ENCODE data around the gene AKR1C3. TPM values are rescaled to one million over a fixed set of nuclear protein-coding genes. Genes with fewer than 3 reads are reported as not detected.
"Not testable (repeated sequence)": the region's sequence is repeated elsewhere in the genome, so short reads cannot be mapped to it uniquely, and the experiment has no call there.

The AKR1C3 gene
- total RNA-seq, 1 donor from 2014 or later: 0.50 TPM

GRCh38 chr10:5092375-5092774 is 1.8 kb upstream of the AKR1C3 start:
- Mint-ChIP-seq H3K4me1 (ENCODE audit: low read depth) (peaks cover 19% of the 10 kb centered on the region), H3K27me3 (ENCODE audit: low read depth) (peaks cover 15% of the 10 kb centered on the region), H3K9me3 (ENCODE audit: low read depth) (peaks cover 25% of the 10 kb centered on the region), H3K4me3 (ENCODE audit: unreplicated experiment) (no peak overlapping the region), H3K36me3 (ENCODE audit: low read depth) (peaks cover 2% of the 10 kb centered on the region), H3K27ac (ENCODE audit: unreplicated experiment) (no peak overlapping the region)
- TF ChIP-seq, protein P1, sequence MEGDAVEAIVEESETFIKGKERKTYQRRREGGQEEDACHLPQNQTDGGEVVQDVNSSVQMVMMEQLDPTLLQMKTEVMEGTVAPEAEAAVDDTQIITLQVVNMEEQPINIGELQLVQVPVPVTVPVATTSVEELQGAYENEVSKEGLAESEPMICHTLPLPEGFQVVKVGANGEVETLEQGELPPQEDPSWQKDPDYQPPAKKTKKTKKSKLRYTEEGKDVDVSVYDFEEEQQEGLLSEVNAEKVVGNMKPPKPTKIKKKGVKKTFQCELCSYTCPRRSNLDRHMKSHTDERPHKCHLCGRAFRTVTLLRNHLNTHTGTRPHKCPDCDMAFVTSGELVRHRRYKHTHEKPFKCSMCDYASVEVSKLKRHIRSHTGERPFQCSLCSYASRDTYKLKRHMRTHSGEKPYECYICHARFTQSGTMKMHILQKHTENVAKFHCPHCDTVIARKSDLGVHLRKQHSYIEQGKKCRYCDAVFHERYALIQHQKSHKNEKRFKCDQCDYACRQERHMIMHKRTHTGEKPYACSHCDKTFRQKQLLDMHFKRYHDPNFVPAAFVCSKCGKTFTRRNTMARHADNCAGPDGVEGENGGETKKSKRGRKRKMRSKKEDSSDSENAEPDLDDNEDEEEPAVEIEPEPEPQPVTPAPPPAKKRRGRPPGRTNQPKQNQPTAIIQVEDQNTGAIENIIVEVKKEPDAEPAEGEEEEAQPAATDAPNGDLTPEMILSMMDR (IDR thresholded peaks at IDR 0.05): no peak
- DNase-seq (ENCODE audit: low spot score): no peak

DNA sequence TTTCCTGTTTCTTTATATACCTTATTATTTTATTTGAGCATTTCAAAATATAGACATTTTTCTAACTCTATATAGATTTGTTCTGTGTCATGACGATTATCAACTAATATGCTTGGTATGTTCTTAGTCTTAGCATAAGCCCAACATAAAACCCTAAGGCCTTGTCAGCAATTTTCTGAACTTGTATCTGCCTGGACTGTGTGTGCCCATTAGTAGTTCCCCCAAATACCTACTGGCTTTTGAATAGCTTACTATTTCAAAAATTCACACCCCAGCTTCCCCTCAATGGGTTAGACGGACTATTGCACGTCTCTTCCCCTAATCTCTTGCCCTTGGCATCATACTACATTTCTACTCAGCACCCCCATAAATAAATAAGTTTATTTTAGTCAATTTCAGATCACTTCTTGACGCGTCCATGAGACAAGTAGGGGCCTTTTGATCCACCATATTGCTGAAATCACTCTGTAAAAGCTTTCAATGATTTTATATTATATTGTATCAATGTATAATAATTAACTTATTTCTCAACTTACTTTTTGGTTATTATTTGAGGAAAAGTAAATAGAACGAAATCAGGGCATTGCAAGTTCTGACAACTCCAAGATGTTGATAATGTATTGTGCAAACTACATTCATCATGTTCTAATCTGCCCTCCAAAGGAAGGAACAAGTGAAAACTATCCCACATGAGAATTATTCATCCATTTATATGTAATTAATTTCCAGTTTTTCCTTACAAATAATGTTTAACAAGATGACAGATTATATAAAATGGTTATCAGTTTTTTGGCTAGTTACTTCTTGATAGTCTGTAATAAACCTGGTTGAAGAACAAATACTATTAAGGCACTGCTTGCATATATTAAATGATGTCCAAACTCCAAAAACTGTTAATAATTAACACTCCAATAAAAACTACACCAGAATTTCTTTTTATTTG is 1.1 kb upstream of the AKR1C3 start:
- Mint-ChIP-seq H3K36me3 (ENCODE audit: low read depth) (peaks cover under 1% of the 10 kb centered on the region), H3K4me1 (ENCODE audit: low read depth) (peaks cover 19% of the 10 kb centered on the region), H3K4me3 (ENCODE audit: unreplicated experiment) (no peak overlapping the region), H3K27me3 (ENCODE audit: low read depth) (peaks cover 17% of the 10 kb centered on the region), H3K9me3 (ENCODE audit: low read depth) (peaks cover 23% of the 10 kb centered on the region), H3K27ac (ENCODE audit: unreplicated experiment) (no peak overlapping the region)
- DNase-seq (ENCODE audit: low spot score): no peak
- TF ChIP-seq, protein P1 (IDR thresholded peaks at IDR 0.05): no peak

DNA sequence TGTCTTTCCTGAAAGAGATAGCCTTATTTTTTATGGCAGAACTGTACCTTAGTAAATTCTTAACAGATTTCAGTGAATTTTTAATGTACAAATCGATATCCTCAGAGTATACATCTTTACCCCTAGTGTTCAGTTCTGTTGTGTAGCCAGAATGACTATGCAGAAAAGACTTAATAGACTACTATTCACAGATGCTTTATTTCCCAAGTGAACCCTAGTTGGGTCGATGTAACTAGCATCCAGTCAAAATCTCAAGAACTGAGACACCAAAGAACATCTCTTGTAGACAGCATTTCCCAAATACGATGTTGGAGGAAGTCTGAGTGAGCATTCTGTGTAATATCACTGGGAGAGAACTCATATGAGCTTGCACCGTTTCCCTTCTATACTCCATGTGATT is 1.5 kb downstream of the AKR1C3 start:
- no peak for DNase-seq (ENCODE audit: low spot score)
- Mint-ChIP-seq H3K9me3 (ENCODE audit: low read depth) (peaks cover 7% of the 10 kb centered on the region), H3K4me1 (ENCODE audit: low read depth) (peaks cover 9% of the 10 kb centered on the region), H3K27ac (ENCODE audit: unreplicated experiment) (no peak overlapping the region), H3K36me3 (ENCODE audit: low read depth) (peaks cover 3% of the 10 kb centered on the region), H3K27me3 (ENCODE audit: low read depth) (peaks cover 32% of the 10 kb centered on the region), H3K4me3 (ENCODE audit: unreplicated experiment) (no peak overlapping the region)
- TF ChIP-seq, protein P1 (IDR thresholded peaks at IDR 0.05): no peak

DNA sequence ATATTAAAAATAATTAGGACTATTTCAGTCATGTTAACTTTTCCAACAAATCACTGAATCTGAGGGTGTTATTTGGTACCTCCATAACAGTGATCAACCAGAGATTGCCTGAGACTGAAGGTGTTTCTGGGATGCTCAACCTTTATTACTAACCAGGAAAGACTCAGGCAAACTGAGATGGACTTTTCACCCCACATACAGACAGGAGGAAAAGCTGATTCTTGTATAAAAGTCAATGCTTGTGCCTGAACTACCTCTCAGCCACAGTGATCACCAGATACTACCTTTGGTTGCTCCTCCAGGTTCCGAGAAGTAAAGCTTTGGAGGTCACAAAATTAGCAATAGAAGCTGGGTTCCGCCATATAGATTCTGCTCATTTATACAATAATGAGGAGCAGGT is 1.9 kb downstream of the AKR1C3 start:
- TF ChIP-seq, protein P1 (IDR thresholded peaks at IDR 0.05): no peak
- peaks cover 3% of the 10 kb centered on the region for H3K36me3 Mint-ChIP-seq (ENCODE audit: low read depth)
- DNase-seq (ENCODE audit: low spot score): no peak
- H3K4me3 Mint-ChIP-seq (ENCODE audit: unreplicated experiment): no peak overlapping the region
- H3K4me1 Mint-ChIP-seq (ENCODE audit: low read depth): peaks cover 7% of the 10 kb centered on the region
- no peak overlapping the region for H3K27ac Mint-ChIP-seq (ENCODE audit: unreplicated experiment)
- peaks cover 5% of the 10 kb centered on the region for H3K9me3 Mint-ChIP-seq (ENCODE audit: low read depth)
- peaks cover 32% of the 10 kb centered on the region for H3K27me3 Mint-ChIP-seq (ENCODE audit: low read depth)

- H3K27ac Mint-ChIP-seq (ENCODE audit: unreplicated experiment); H3K4me1 Mint-ChIP-seq (ENCODE audit: low read depth); H3K4me3 Mint-ChIP-seq (ENCODE audit: unreplicated experiment); DNase-seq (ENCODE audit: low spot score); H3K36me3 Mint-ChIP-seq (ENCODE audit: low read depth); H3K9me3 Mint-ChIP-seq (ENCODE audit: low read depth): not testable (repeated sequence)
- H3K27me3 Mint-ChIP-seq (ENCODE audit: low read depth): peaks cover 29% of the 10 kb centered on the region
Observed at GRCh38 chr10:5102479-5102878, 8.3 kb downstream of the AKR1C3 start.

Measured in chondrocyte (in vitro differentiated cells).